ENCODE results near the gene THSD7A.

The THSD7A gene

DNA sequence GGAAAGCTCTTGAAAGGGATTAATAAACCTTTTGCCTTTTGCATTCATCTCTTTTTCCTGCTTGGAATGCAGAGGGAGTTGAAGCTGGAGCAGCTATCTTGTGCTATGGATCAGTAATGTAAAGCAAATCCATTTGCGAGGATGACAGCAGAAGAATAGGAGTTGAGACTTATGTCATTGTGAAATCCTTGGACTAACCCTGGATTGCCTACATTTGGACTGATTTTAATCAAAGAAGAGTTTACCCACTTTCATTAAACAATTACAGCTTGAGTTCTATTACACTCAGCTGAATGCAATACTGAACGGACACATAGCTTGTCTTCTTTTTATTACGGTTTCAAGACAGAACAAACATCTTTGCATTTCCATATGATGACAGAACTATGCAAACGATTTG is 496.1 kb downstream of the THSD7A start:
- TF ChIP-seq CTCF (IDR thresholded peaks at IDR 0.05; ENCODE audit: low read depth, low read length), result no peak
- DNase-seq (ENCODE audit: extremely low read depth, low read depth), result no peak

GRCh38 chr7:11332865-11333228 is 499.2 kb downstream of the THSD7A start:
- TF ChIP-seq CTCF (IDR thresholded peaks at IDR 0.05; ENCODE audit: low read depth, low read length), result no peak
- no peak for DNase-seq (ENCODE audit: extremely low read depth, low read depth)

DNA sequence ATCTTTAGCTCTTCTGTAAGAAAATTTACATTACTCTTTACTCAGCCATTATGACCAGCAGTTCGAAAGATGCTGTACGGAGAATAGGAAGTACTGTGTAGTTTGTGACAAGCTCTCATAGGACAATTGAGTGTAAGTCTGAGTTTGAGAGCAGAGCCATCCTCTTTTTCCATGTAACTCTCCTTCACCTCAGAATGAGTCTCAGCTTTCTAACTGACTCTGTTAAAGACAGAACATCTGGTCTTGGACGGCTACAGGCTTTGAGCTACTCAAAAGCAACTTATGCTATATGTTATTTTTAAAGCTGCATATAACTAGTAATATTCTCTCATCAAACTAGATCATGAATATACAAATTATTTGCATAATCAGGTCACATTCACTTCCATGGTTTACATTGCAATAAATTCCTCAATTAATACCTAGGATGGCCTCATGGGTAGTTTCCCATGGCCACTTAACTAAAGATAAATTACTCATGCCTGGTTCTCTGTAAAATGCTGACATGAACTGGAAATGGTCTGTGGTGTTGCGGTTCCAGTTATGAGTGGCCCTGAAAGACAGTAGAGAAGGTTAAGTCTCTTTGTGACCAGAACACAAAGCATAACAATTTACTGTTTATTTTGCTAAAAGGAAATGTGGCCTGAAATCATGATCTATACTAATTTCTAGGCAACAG is 499.7 kb downstream of the THSD7A start:
- TF ChIP-seq CTCF (IDR thresholded peaks at IDR 0.05; ENCODE audit: low read depth, low read length), result no peak
- DNase-seq (ENCODE audit: extremely low read depth, low read depth), result no peak

- no peak for DNase-seq (ENCODE audit: extremely low read depth, low read depth)
- no peak for TF ChIP-seq CTCF (IDR thresholded peaks at IDR 0.05; ENCODE audit: low read depth, low read length)
Observed at GRCh38 chr7:11331128-11332102, 500.6 kb downstream of the THSD7A start.

DNA sequence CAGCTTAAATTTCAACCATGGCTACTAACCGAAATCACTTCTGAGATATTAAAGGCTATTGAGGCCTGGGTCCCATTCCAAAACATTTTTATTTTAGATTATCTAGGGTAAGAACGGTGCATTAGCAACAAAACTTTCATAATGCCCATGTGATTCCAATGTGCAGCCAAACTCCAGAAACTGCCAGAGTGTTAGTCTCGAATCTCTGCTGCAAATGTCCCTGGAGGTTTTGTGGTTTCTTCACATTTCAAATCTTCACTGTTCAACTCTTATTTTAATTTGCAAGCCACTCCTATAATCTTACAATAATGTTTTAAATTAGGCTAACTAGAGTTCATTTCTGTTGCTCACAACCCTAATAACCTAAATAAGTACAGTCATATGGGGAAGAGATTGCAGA is 501.3 kb downstream of the THSD7A start:
- no peak for TF ChIP-seq CTCF (IDR thresholded peaks at IDR 0.05; ENCODE audit: low read depth, low read length)
- no peak for DNase-seq (ENCODE audit: extremely low read depth, low read depth)

- TF ChIP-seq CTCF (IDR thresholded peaks at IDR 0.05; ENCODE audit: low read depth, low read length), result no peak
- no peak for DNase-seq (ENCODE audit: extremely low read depth, low read depth)
Observed at GRCh38 chr7:11330208-11330607, 501.8 kb downstream of the THSD7A start.

GRCh38 chr7:11329626-11330025 is 502.4 kb downstream of the THSD7A start:
- TF ChIP-seq CTCF (IDR thresholded peaks at IDR 0.05; ENCODE audit: low read depth, low read length), result no peak
- DNase-seq (ENCODE audit: extremely low read depth, low read depth), result no peak
